Trophoblast cell (in vitro differentiated cells and primary cell): ENCODE measurements around the gene WIPF1.

Experiments
- DNase-seq, 2 donors: peaks; one replicate each; pipeline ENCODE4 v3.0.0-alpha.2; 2016
- H2AFZ ChIP-seq: 2 replicates; pipeline ENCODE4 v1.6.1; 2013; ENCODE audit warnings: low read length, moderate library complexity, mild to moderate bottlenecking; ENCODE audit not compliant: insufficient read depth, poor library complexity
- H2AK5ac ChIP-seq: 2 replicates; pipeline ENCODE4 v1.6.1; 2013; ENCODE audit warnings: mild to moderate bottlenecking, low read length
- H2BK120ac ChIP-seq: 2 replicates; pipeline ENCODE4 v1.6.1; 2013; ENCODE audit warnings: low read length, mild to moderate bottlenecking, moderate library complexity; ENCODE audit not compliant: insufficient read depth, poor library complexity
- H2BK12ac ChIP-seq: 2 replicates; pipeline ENCODE4 v1.6.1; 2013; ENCODE audit warnings: mild to moderate bottlenecking, low read length, moderate library complexity
- H2BK5ac ChIP-seq: 2 replicates; pipeline ENCODE4 v1.6.1; 2013; ENCODE audit warnings: low read length, low read depth, moderate library complexity, mild to moderate bottlenecking; ENCODE audit not compliant: poor library complexity
- H3K14ac ChIP-seq: 2 replicates; pipeline ENCODE4 v1.6.1; 2013; ENCODE audit warnings: mild to moderate bottlenecking, low read length
- H3K18ac ChIP-seq: 2 replicates; pipeline ENCODE4 v1.6.1; 2013; ENCODE audit warnings: mild to moderate bottlenecking, low read length
- H3K23ac ChIP-seq: 2 replicates; pipeline ENCODE4 v1.6.1; 2013; ENCODE audit warnings: low read length
- H3K27ac ChIP-seq: 2 replicates; pipeline ENCODE4 v1.5.1; 2013; ENCODE audit warnings: low read depth, mild to moderate bottlenecking, inconsistent platforms, low read length, moderate library complexity
- H3K27me3 ChIP-seq: 2 replicates; pipeline ENCODE4 v1.6.1; 2013; ENCODE audit warnings: inconsistent platforms, mild to moderate bottlenecking, low read length, moderate library complexity; ENCODE audit not compliant: insufficient read depth
- H3K36me3 ChIP-seq, 2 experiments: 1 replicate in 1 of 2; 2 replicates in 1 of 2; pipeline ENCODE4 v1.6.1; 2013; ENCODE audit warnings: low read length in 2 of 2, mild to moderate bottlenecking in 2 of 2, moderate library complexity in 1 of 2; ENCODE audit not compliant: insufficient read depth in 2 of 2, control insufficient read depth in 1 of 2
- H3K4ac ChIP-seq: 2 replicates; pipeline ENCODE4 v1.6.1; 2013; ENCODE audit warnings: low read depth, mild to moderate bottlenecking, low read length, moderate library complexity
- H3K4me1 ChIP-seq, 2 experiments: 1 replicate in 1 of 2; 2 replicates in 1 of 2; pipeline ENCODE4 v1.6.1; 2013; ENCODE audit warnings: low read length in 2 of 2, mild to moderate bottlenecking in 2 of 2, moderate library complexity in 1 of 2; ENCODE audit not compliant: insufficient read depth in 2 of 2, control insufficient read depth in 1 of 2
- H3K4me2 ChIP-seq: 2 replicates; pipeline ENCODE4 v1.6.1; 2013; ENCODE audit warnings: inconsistent platforms, mild to moderate bottlenecking, low read length, moderate library complexity
- H3K4me3 ChIP-seq: 2 replicates; pipeline ENCODE4 v1.5.1; 2013; ENCODE audit warnings: mild to moderate bottlenecking, low read depth, low read length, inconsistent platforms
- H3K79me1 ChIP-seq: one replicate; pipeline ENCODE4 v1.6.1; 2013; ENCODE audit warnings: low read length
- H3K79me2 ChIP-seq: 2 replicates; pipeline ENCODE4 v1.6.1; 2013; ENCODE audit warnings: low read length, mild to moderate bottlenecking; ENCODE audit not compliant: control insufficient read depth, insufficient read depth, poor library complexity
- H3K9ac ChIP-seq: 2 replicates; pipeline ENCODE4 v1.6.1; 2013; ENCODE audit warnings: mild to moderate bottlenecking, low read length
- H3K9me3 ChIP-seq: 2 replicates; pipeline ENCODE4 v1.6.1; 2013; ENCODE audit warnings: low read depth, mild to moderate bottlenecking, control low read depth, inconsistent platforms, low read length; ENCODE audit not compliant: insufficient read depth
- H4K12ac ChIP-seq: 2 replicates; pipeline ENCODE4 v1.6.1; 2013; ENCODE audit warnings: low read depth, mild to moderate bottlenecking, low read length, moderate library complexity
- H4K8ac ChIP-seq: 2 replicates; pipeline ENCODE4 v1.6.1; 2013; ENCODE audit warnings: low read depth, mild to moderate bottlenecking, low read length, moderate library complexity
- H4K91ac ChIP-seq: one replicate; pipeline ENCODE4 v1.6.1; 2013; ENCODE audit warnings: low read depth, mild to moderate bottlenecking, low read length, moderate library complexity
- WGBS: extraction: QIAGEN DNeasy Blood & Tissue Kit; methylation state at CpG from one replicate; pipeline ENCODE4 v1.1.7; 2013; ENCODE audit warnings: missing lambda C conversion rate; ENCODE audit not compliant: insufficient read length, insufficient coverage; ENCODE audit errors: extremely low coverage; 5-methylcytosine and 5-hydroxymethylcytosine counted together

WIPF1 gene

DNA sequence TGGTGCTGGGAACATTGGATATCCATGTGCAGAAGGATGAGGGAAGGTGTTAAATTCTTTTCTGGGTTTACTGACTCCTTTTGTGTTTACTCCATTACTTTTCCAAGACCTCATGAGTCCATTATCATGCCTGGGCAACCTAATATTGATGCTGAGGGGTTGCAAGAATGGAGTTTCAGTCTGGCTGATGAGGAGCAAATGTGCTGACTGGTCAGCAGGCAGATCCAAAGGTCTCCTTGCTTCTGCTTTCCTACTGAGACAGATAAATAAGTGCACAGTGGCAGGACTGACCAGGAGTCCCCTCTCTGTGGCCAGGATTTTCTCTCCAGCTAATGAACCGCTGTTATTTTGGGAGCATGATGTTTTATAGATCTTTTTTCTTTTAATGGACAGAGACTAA, 43.6 kb upstream of the WIPF1 start:
- no peaks in the 10 kb centered on the region for H3K27me3 ChIP-seq
- WGBS, result no CpG with 5 or more reads among the region's 1 CpG

DNA sequence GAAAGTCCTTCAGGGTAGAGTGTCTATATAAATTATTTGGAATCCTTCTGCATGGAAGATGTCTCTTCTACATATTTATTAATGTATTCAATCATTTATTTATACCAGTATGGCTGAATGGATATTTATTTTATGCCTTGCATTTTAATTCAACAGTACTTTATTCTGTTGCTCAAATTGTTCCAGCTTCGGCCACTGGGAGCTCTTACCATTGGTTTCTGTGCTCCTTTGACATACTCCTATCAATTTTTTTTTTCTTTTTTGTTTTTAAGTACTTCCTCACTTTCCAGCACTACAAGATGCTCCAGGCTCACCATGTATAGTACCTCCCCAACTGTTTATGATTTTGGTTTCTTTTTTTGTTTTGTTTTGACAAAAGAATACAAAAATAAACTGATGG, 39.4 kb upstream of the WIPF1 start:
- Histone ChIP-seq H3K27me3 (no peaks in the 10 kb centered on the region), H2AK5ac (no peak overlapping the region), H3K9ac (no peak overlapping the region), H3K9me3 (no peaks in the 10 kb centered on the region), H2BK12ac (no peak overlapping the region), H4K8ac (no peak overlapping the region), H4K91ac (no peak overlapping the region), H3K79me1 (peaks cover 24% of the 10 kb centered on the region), H2AFZ (no peak overlapping the region), H3K4me1 (peaks cover 21 to 23% of the 10 kb centered on the region in 2 experiments), H3K4me3 (no peak overlapping the region), H2BK5ac (no peak overlapping the region), H2BK120ac (no peak overlapping the region), H3K4ac (no peak overlapping the region), H3K23ac (no peak overlapping the region), H3K79me2 (peaks cover 2% of the 10 kb centered on the region), H3K4me2 (no peak overlapping the region), H3K14ac (no peak overlapping the region), H3K36me3 (peaks cover 1 to 5% of the 10 kb centered on the region in 2 experiments), H4K12ac (no peak overlapping the region), H3K18ac (no peak overlapping the region), H3K27ac (no peak overlapping the region)
- DNase-seq, result no peak
- no CpG with 5 or more reads among the region's 1 CpG for WGBS

More for the DNA sequence above, 43.6 kb upstream of the WIPF1 start:
- H3K36me3 ChIP-seq, result peaks cover 2 to 4% of the 10 kb centered on the region in 2 experiments
- no peak overlapping the region for H3K4me3 ChIP-seq
- H3K4me2 ChIP-seq, result no peak overlapping the region
- H3K79me1 ChIP-seq, result peaks cover 13% of the 10 kb centered on the region
- H3K4ac ChIP-seq, result no peak overlapping the region
- H2AFZ ChIP-seq, result no peak overlapping the region
- peaks cover 1% of the 10 kb centered on the region for H3K9me3 ChIP-seq
- no peak overlapping the region for H3K27ac ChIP-seq
- H2BK5ac ChIP-seq, result no peak overlapping the region
- no peak overlapping the region for H2BK120ac ChIP-seq
- H3K18ac ChIP-seq, result no peak overlapping the region
- no peak overlapping the region for H3K23ac ChIP-seq
- H2AK5ac ChIP-seq, result no peak overlapping the region
- H3K14ac ChIP-seq, result no peak overlapping the region
- DNase-seq, result no peak
- no peak overlapping the region for H4K91ac ChIP-seq
- peaks cover 5 to 8% of the 10 kb centered on the region in 2 experiments for H3K4me1 ChIP-seq
- no peak overlapping the region for H4K8ac ChIP-seq
- H4K12ac ChIP-seq, result no peak overlapping the region
- no peak overlapping the region for H2BK12ac ChIP-seq
- H3K79me2 ChIP-seq, result peaks cover 2% of the 10 kb centered on the region
- H3K9ac ChIP-seq, result no peak overlapping the region

DNA sequence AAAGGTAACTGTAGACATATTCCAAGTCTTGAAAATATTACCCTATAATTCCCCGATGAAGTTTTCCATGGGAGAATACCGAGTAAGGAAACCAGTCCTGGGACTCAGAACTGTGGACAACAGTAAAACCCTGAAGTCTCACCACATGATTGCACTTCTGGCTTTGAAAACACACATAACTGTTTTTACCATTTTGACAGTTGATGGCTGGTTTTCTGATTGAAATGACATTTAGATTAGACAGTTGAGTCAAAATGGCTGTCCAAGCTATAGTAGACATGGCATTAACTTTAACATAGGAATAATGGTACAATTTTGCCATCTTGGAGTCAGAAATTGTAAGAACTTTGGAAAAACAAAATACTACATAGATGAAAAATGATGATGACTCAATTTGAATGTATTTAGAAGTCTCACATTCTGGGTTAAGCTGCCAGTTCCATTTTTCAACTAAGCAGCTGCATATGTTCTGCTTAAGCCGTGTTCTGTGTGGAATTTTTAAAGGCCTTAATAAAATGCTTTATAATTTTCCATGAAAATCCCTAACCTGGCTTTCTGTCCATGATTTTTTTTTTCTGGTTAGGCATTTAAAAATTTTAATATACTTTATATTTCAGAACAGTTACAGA, 38.3 kb upstream of the WIPF1 start:
- no peak overlapping the region for H2BK12ac ChIP-seq
- H4K91ac ChIP-seq, result no peak overlapping the region
- H3K9ac ChIP-seq, result no peak overlapping the region
- peaks cover 2% of the 10 kb centered on the region for H3K79me2 ChIP-seq
- H3K27ac ChIP-seq, result no peak overlapping the region
- no CpG with 5 or more reads among the region's 3 CpGs for WGBS
- no peak overlapping the region for H2BK120ac ChIP-seq
- H3K18ac ChIP-seq, result no peak overlapping the region
- DNase-seq, result no peak
- H3K79me1 ChIP-seq, result peaks cover 23% of the 10 kb centered on the region
- no peak overlapping the region for H3K4me2 ChIP-seq
- H2BK5ac ChIP-seq, result no peak overlapping the region
- H3K4me3 ChIP-seq, result no peak overlapping the region
- H4K12ac ChIP-seq, result no peak overlapping the region
- H3K14ac ChIP-seq, result no peak overlapping the region
- no peak overlapping the region for H2AK5ac ChIP-seq
- no peaks in the 10 kb centered on the region for H3K27me3 ChIP-seq
- no peak overlapping the region for H4K8ac ChIP-seq
- peaks cover 23% of the 10 kb centered on the region in 2 experiments for H3K4me1 ChIP-seq
- H3K4ac ChIP-seq, result no peak overlapping the region
- no peaks in the 10 kb centered on the region for H3K9me3 ChIP-seq
- no peak overlapping the region for H2AFZ ChIP-seq
- H3K23ac ChIP-seq, result no peak overlapping the region
- H3K36me3 ChIP-seq, result peaks cover 1 to 5% of the 10 kb centered on the region in 2 experiments

DNA sequence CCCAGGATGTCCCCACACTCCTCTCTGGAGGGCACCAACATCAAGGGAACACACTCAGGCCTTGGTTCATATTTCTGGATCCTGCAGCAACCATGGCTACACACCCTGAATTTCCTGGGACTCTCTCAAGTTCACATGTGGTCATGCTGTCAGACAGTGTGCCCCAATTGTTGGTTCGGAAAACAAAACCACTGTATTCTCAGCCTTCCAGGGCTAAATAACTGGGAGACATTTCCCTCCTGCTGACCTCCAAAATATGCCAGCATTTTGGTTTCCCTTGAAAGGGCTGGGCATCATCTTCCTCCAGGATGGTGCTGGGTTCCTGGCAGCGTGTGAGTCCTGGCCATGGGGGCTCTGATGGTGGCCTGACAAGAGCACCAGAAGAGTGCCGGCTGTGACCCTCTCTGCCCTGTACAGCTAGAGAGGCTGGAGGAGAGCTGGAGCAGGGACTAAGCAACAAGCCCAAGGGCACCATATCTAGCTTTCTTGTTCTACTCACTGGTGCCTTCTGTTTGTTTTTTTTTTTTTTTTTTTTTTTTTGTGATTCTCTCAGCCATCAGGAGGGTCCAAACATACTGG, 37.5 kb upstream of the WIPF1 start:
- Histone ChIP-seq H2AFZ (no peak overlapping the region), H3K23ac (no peak overlapping the region), H3K27ac (peak overlapping the region; percentile 82), H3K9me3 (no peaks in the 10 kb centered on the region), H4K8ac (peak overlapping the region; percentile 20), H3K14ac (peak overlapping the region; percentile 13), H2BK120ac (peak overlapping the region; percentile 83), H3K79me2 (peaks cover 2% of the 10 kb centered on the region), H2BK5ac (peak overlapping the region; percentile 66), H2AK5ac (no peak overlapping the region), H3K27me3 (no peaks in the 10 kb centered on the region), H3K4me3 (no peak overlapping the region), H3K36me3 (peaks cover 1 to 5% of the 10 kb centered on the region in 2 experiments), H3K79me1 (peaks cover 23% of the 10 kb centered on the region), H3K18ac (peak overlapping the region; percentile 68), H4K91ac (peak overlapping the region; percentile 77), H4K12ac (no peak overlapping the region), H3K9ac (no peak overlapping the region), H3K4ac (peak overlapping the region; percentile 19), H2BK12ac (peak overlapping the region; percentile 35), H3K4me1 (peaks cover 23% of the 10 kb centered on the region in 2 experiments), H3K4me2 (peak overlapping the region; percentile 18)
- no CpG with 5 or more reads among the region's 3 CpGs for WGBS
- peak in 1 of 2 donors; percentile 32 for DNase-seq
